ENCODE measurements around the gene WWOX. TPM values are rescaled to one million over a fixed set of nuclear protein-coding genes. Genes with fewer than 3 reads are reported as not detected.

WWOX gene
- total and polyA plus RNA-seq, 2 experiments from 2014 or later = 22.1 to 123 TPM

DNA sequence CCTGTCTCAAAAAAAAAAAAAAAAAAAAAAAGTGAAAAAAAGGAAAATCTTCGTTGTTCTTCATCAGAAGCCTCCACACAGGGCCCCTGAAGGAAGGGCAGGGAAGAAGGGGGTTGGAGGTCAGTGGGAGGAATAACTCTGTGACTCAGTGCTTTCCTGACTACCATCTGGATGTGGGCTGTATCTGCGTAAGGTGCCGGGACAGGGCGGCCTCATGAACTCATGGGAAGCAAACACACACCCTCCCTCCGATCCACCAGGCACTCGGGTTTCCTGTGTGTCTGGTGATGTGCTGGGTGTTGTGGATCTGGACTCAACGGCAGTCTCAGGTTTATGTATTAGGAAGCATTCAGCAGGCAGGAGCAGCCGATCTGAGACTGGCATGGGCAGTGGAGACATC lies 691.6 kb downstream of the WWOX start:
- Histone ChIP-seq H3K9me3 (ENCODE audit: low read depth) (no peaks in the 10 kb centered on the region), H3K27me3 (no peaks in the 10 kb centered on the region), H3K4me1 (ENCODE audit: low read depth) (peaks cover 8% of the 10 kb centered on the region), H3K4me3 (no peak overlapping the region), H3K36me3 (no peaks in the 10 kb centered on the region), H3K27ac (no peak overlapping the region)
- DNase-seq (ENCODE audit: low read depth in 1 of 2, low spot score in 1 of 2) = no peak
- no peak for TF ChIP-seq CTCF (IDR thresholded peaks at IDR 0.05; ENCODE audit: low read depth, low read length)

DNA sequence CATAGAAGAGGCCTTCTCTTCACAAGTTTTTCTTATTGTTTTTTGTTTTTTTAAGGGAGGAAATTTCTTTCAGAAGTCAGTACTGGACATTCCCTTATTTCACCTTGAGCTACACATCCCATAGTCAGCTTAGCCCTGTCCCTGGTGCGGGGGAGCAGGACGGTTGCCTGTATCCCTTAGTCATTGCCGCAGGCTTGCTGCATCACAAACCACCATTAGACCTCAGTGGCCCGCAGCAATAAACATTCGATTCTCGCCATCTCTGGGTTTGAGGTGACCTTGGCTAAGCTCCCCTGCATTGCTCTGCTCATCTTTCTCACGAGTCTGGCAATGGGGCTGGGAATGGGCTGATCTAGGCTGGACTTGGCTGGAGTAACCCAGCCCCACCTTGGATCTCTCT lies 692.5 kb downstream of the WWOX start:
- TF ChIP-seq CTCF (IDR thresholded peaks at IDR 0.05; ENCODE audit: low read depth, low read length) = no peak
- Histone ChIP-seq H3K36me3 (no peaks in the 10 kb centered on the region), H3K27ac (no peak overlapping the region), H3K4me1 (ENCODE audit: low read depth) (peaks cover 8% of the 10 kb centered on the region), H3K4me3 (no peak overlapping the region), H3K27me3 (no peaks in the 10 kb centered on the region), H3K9me3 (ENCODE audit: low read depth) (no peaks in the 10 kb centered on the region)
- DNase-seq (ENCODE audit: low read depth in 1 of 2, low spot score in 1 of 2) = no peak

DNA sequence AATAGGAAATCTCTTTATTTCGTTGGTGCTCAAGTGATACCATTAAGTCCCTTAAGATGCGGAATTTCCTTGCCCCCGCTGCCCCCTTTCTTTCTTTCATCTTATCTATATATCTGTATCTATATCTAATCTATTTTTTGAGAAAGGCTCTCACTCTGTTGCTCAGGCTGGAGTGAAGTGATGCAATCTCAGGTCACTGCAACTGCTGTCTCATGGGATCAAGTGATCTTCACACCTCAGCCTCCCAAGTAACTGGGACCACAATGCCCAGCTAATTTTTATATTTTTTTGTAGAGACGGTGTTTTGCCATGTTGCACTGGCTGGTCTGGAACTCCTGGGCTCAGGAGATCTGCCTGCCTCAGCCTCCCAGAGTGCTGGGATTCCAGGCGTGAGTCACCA lies 693.5 kb downstream of the WWOX start:
- Histone ChIP-seq H3K27me3 (no peaks in the 10 kb centered on the region), H3K4me3 (no peak overlapping the region), H3K9me3 (ENCODE audit: low read depth) (no peaks in the 10 kb centered on the region), H3K36me3 (no peaks in the 10 kb centered on the region), H3K27ac (no peak overlapping the region), H3K4me1 (ENCODE audit: low read depth) (peaks cover 8% of the 10 kb centered on the region)
- DNase-seq (ENCODE audit: low read depth in 1 of 2, low spot score in 1 of 2) = no peak
- TF ChIP-seq CTCF (IDR thresholded peaks at IDR 0.05; ENCODE audit: low read depth, low read length) = no peak

DNA sequence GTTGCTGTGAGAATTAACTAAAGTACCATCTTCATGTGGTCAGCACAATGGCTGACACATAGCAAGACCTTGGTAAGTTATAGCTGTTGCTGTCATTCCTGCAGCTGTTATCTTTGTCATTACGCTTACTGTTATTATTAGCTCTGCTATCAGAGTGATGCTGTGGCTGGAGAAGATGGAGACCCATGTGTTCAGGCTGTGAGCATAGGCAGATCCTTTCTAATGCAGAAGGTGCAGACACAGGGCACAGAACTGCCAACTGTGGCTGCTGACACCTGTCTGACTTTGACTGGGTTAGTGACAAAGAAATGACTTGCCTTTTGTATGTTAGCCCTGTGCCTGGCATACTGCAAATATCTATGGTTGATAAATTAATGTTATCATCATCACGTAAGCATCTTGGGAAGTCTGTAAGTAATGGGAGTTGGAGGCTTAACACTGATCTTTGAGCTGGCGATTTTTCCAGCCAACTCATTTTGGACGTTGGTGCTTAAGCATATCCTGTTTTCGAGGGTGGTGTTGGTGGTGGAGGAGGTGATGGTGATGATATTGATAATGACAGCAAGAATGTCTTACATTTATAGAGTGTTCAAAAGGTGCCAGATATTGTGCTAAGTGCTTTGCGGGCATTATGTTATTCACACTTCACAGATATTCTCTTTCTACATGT lies 695.3 kb downstream of the WWOX start:
- Histone ChIP-seq H3K4me1 (ENCODE audit: low read depth) (peaks cover 11% of the 10 kb centered on the region), H3K27me3 (no peaks in the 10 kb centered on the region), H3K4me3 (no peak overlapping the region), H3K36me3 (no peaks in the 10 kb centered on the region), H3K27ac (no peak overlapping the region), H3K9me3 (ENCODE audit: low read depth) (no peaks in the 10 kb centered on the region)
- TF ChIP-seq CTCF (IDR thresholded peaks at IDR 0.05; ENCODE audit: low read depth, low read length) = no peak
- no peak for DNase-seq (ENCODE audit: low read depth in 1 of 2, low spot score in 1 of 2)

DNA sequence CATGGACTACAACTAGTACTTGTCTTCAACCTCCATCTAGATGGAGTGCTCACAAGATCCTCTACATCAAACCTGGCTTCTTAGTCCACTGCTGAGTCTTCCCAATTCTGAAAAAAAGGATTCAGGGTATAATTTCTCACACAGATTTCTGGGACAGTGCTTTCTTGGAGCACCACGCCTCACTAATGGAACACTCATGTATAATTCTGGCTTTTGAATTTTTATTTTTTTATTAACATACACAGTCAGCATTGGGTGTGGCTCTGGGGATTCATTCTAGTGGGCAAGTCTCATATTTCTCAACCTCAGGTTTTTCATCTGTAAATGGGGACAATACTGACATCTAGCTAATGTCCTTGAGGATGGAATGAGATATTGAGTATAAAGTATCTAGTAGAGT lies 696.0 kb downstream of the WWOX start:
- H3K27ac ChIP-seq = no peak overlapping the region
- DNase-seq (ENCODE audit: low read depth in 1 of 2, low spot score in 1 of 2) = no peak

More for the DNA sequence above, 696.0 kb downstream of the WWOX start:
- no peak for TF ChIP-seq CTCF (IDR thresholded peaks at IDR 0.05; ENCODE audit: low read depth, low read length)
- Histone ChIP-seq H3K27me3 (no peaks in the 10 kb centered on the region), H3K4me1 (ENCODE audit: low read depth) (peaks cover 12% of the 10 kb centered on the region), H3K4me3 (no peak overlapping the region), H3K9me3 (ENCODE audit: low read depth) (no peaks in the 10 kb centered on the region), H3K36me3 (no peaks in the 10 kb centered on the region)
